ENCODE results near the gene IFNA14. TPM values are rescaled to one million over a fixed set of nuclear protein-coding genes. Genes with fewer than 3 reads are reported as not detected.

The IFNA14 gene
- total RNA-seq, 1 donor from 2014 or later, result not detected

DNA sequence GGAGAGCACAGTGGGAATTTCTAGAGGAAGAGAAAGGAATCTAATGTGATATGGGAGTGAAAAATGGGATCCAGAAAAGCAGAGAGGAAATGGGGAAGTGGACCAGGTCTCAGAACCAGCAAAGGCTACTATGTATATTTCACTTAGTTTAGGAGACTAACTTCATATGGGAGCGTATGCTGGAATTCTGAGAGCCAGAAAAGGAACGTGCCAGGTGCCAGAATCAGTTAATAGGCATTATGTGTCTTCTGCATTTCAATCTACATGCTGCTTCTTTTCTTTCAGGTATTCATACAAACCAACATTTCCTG, 28.5 kb upstream of the IFNA14 start:
- TF ChIP-seq POLR2A (IDR thresholded peaks at IDR 0.05), result no peak
- TF ChIP-seq, protein P1, sequence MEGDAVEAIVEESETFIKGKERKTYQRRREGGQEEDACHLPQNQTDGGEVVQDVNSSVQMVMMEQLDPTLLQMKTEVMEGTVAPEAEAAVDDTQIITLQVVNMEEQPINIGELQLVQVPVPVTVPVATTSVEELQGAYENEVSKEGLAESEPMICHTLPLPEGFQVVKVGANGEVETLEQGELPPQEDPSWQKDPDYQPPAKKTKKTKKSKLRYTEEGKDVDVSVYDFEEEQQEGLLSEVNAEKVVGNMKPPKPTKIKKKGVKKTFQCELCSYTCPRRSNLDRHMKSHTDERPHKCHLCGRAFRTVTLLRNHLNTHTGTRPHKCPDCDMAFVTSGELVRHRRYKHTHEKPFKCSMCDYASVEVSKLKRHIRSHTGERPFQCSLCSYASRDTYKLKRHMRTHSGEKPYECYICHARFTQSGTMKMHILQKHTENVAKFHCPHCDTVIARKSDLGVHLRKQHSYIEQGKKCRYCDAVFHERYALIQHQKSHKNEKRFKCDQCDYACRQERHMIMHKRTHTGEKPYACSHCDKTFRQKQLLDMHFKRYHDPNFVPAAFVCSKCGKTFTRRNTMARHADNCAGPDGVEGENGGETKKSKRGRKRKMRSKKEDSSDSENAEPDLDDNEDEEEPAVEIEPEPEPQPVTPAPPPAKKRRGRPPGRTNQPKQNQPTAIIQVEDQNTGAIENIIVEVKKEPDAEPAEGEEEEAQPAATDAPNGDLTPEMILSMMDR (IDR thresholded peaks at IDR 0.05), result no peak
- TF ChIP-seq POLR2AphosphoS5 (IDR thresholded peaks at IDR 0.05; ENCODE audit: insufficient read depth in 1 of 2, low read depth in 1 of 2), result no peak
- Histone ChIP-seq H3K4me3 (no peak overlapping the region), H3K36me3 (no peaks in the 10 kb centered on the region), H3K4me1 (no peaks in the 10 kb centered on the region), H3K27ac (no peak overlapping the region), H3K9me3 (no peaks in the 10 kb centered on the region), H3K27me3 (no peaks in the 10 kb centered on the region)
- DNase-seq (ENCODE audit: extremely low spot score in 2 of 2), result no peak
- intact Hi-C loops (cut with DNase I), result no loop called here

GRCh38 chr9:21267485-21268346, 27.9 kb upstream of the IFNA14 start:
- TF ChIP-seq POLR2A (IDR thresholded peaks at IDR 0.05) (no peak), POLR2AphosphoS5 (IDR thresholded peaks at IDR 0.05; ENCODE audit: insufficient read depth in 1 of 2, low read depth in 1 of 2) (no peak)
- TF ChIP-seq, protein P1 (IDR thresholded peaks at IDR 0.05), result no peak
- no peak overlapping the region for H3K27ac ChIP-seq
- H3K4me1 ChIP-seq, result no peaks in the 10 kb centered on the region
- no peak for DNase-seq (ENCODE audit: extremely low spot score in 2 of 2)
- H3K4me3 ChIP-seq, result no peak overlapping the region
- H3K27me3 ChIP-seq, result no peaks in the 10 kb centered on the region
- H3K36me3 ChIP-seq, result no peaks in the 10 kb centered on the region
- no peaks in the 10 kb centered on the region for H3K9me3 ChIP-seq
- intact Hi-C loops (cut with DNase I), result no loop called here

DNA sequence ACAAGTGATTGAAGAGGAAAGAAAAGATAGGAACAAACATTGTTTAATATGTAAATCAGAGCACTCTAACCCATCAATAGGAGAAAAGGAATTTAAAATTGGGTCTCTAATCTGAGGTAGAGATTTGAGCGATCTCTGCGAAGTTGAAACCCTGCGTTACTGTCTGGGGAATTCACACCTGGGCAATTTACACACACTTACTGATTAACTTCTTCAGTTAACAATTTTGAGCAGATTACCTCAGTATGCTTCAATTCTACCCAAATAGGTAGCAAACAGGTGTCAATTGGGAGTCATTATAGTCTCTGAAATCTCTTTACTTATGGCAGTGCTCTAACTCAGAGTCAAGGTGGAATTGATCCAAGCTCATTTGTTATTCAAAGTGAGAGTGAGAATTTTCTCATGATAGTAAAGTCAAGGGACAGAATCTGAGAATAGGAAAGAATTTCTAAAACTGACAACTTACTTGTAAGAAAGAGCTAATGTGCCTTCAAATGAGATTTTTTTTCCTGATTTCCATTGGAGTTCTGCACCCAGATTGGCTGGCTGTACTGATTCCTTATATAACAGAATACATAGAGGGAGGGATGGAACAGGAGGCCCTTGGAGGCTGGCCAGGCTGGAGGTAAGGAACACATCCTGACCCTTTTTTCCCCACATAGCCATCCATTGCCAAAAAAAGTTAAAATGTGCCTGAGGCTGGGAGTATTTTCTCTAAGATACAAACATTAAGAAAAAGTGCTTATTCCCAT, 27.1 kb upstream of the IFNA14 start:
- no peak for TF ChIP-seq POLR2AphosphoS5 (IDR thresholded peaks at IDR 0.05; ENCODE audit: insufficient read depth in 1 of 2, low read depth in 1 of 2)
- TF ChIP-seq, protein P1 (IDR thresholded peaks at IDR 0.05), result no peak
- TF ChIP-seq POLR2A (IDR thresholded peaks at IDR 0.05), result no peak
- no peaks in the 10 kb centered on the region for H3K36me3 ChIP-seq
- no peak overlapping the region for H3K27ac ChIP-seq
- no peak overlapping the region for H3K4me3 ChIP-seq
- no peaks in the 10 kb centered on the region for H3K4me1 ChIP-seq
- no peaks in the 10 kb centered on the region for H3K27me3 ChIP-seq
- intact Hi-C loops (cut with DNase I), result no loop called here
- H3K9me3 ChIP-seq, result no peaks in the 10 kb centered on the region
- DNase-seq (ENCODE audit: extremely low spot score in 2 of 2), result no peak

DNA sequence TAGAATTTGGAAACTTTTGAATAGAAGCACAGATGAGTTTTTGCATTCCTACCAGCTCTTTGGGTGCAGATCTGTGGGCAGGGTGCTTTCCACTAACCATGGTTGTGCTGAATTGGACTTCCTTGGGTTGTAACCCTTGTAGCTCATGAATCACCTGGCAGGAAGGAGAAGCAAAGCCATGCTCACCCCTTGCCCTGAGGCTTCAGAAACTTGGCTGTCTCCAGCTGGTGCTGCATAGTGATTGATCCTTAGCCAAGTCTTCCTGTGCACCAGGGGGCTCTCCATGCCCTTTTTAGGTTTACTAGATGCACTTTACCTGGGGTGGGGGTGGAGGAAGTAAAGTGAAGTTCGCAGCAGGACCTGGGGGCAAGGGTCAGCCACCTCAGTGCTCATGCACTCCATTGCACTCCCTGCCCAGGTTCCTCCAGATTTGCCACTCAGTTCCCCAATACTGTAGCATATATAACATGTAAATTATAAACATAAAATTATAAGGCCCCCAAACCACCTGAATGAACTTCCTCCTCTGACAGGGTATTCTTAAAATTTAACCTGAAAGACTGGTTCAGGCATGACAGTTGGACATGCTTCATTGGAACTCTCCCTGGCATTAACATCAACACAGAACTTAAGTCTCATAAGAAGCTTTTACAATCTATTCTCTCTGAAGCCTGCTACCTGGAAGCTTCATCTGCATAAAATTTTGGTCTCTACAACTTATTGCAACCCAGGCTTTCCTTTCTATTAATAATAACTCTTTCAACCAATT, 25.8 kb upstream of the IFNA14 start:
- no peak for DNase-seq (ENCODE audit: extremely low spot score in 2 of 2)
- Histone ChIP-seq H3K9me3 (no peaks in the 10 kb centered on the region), H3K36me3 (no peaks in the 10 kb centered on the region), H3K4me1 (no peaks in the 10 kb centered on the region), H3K27me3 (no peaks in the 10 kb centered on the region), H3K4me3 (no peak overlapping the region), H3K27ac (no peak overlapping the region)
- intact Hi-C loops (cut with DNase I), result no loop called here
- TF ChIP-seq, protein P1 (IDR thresholded peaks at IDR 0.05), result no peak
- no peak for TF ChIP-seq POLR2A (IDR thresholded peaks at IDR 0.05)
- TF ChIP-seq POLR2AphosphoS5 (IDR thresholded peaks at IDR 0.05; ENCODE audit: insufficient read depth in 1 of 2, low read depth in 1 of 2), result no peak
